Astrocyte (in vitro differentiated cells and primary cell): ENCODE data around the gene HAPLN3.

Source experiments
- EZH2 ChIP-seq: IDR thresholded peaks from 2 replicates; pipeline ENCODE4 v1.6.1; 2012; ENCODE audit warnings: mild to moderate bottlenecking, low read length, inconsistent platforms; ENCODE audit not compliant: insufficient read depth
- TF ChIP-seq, protein P1 (sequence below): IDR thresholded peaks from 2 replicates; pipeline ENCODE4 v1.5.1; 2011; ENCODE audit warnings: low read depth, mild to moderate bottlenecking, inconsistent platforms, low read length, moderate library complexity; ENCODE audit not compliant: insufficient read depth

DNA sequence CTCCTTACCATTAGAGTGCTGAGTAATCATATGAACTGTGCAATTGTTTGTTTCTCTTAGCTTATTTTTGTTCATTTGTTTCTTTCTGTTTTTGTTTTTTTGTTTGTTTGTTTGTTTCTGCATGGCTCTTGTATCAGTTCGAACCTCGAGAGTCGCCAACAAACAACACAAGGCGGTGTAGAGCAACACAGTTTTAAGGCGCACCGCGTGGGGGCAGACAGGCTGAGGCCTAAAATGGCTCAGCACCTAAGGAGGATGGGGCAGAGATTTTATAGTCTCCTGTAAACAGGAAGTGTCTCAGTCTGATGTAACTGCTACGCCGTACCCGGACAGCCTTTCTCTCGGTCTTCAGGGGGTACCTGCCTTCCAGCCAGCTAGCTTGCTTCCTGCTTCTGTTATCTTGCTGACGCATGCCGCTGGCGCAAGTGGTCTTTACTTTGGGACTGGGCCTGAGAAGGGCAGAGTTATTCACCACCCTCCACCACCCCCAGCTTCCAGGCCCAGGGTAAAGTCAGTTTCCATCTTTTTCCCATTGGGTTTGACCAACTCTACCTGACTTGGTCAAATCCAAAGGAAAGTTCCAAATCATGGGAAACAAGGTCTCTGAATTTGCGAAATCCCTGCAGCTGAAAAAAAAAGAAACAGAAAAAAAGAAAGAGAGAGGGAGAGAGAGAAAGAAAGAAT, 43.6 kb upstream of the HAPLN3 start:
- TF ChIP-seq, protein P1, sequence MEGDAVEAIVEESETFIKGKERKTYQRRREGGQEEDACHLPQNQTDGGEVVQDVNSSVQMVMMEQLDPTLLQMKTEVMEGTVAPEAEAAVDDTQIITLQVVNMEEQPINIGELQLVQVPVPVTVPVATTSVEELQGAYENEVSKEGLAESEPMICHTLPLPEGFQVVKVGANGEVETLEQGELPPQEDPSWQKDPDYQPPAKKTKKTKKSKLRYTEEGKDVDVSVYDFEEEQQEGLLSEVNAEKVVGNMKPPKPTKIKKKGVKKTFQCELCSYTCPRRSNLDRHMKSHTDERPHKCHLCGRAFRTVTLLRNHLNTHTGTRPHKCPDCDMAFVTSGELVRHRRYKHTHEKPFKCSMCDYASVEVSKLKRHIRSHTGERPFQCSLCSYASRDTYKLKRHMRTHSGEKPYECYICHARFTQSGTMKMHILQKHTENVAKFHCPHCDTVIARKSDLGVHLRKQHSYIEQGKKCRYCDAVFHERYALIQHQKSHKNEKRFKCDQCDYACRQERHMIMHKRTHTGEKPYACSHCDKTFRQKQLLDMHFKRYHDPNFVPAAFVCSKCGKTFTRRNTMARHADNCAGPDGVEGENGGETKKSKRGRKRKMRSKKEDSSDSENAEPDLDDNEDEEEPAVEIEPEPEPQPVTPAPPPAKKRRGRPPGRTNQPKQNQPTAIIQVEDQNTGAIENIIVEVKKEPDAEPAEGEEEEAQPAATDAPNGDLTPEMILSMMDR = no peak
- no peak for TF ChIP-seq EZH2
